Natural killer cell (primary cell): ENCODE measurements around the gene VPS35L. TPM values are rescaled to one million over a fixed set of nuclear protein-coding genes. Genes with fewer than 3 reads are reported as not detected.

Experiments
- ATAC-seq, 3 donors: fragments of 150-1000 bp in 2 of 3; fragments of 200-7000 bp in 1 of 3; cut with Tn5 transposase; 1 replicate in 1 of 3; 2 replicates in 2 of 3; pipeline ENCODE4 v1.10.0; 2021; ENCODE audit warnings: mild to moderate bottlenecking in 2 of 3, moderate library complexity in 2 of 3
- DNase-seq, 2 donors: peaks; one replicate each; pipeline versions ENCODE4 v3.0.0 to v3.0.0-alpha.2; 2013 to 2021; ENCODE audit warnings: mixed read lengths in 1 of 2
- H3K27ac ChIP-seq: one replicate; pipeline ENCODE4 v1.5.1; 2013; ENCODE audit warnings: mild to moderate bottlenecking, low read length
- H3K27me3 ChIP-seq: one replicate; pipeline ENCODE4 v1.6.1; 2013; ENCODE audit warnings: low read length; ENCODE audit not compliant: control insufficient read depth, insufficient read depth
- H3K36me3 ChIP-seq: one replicate; pipeline ENCODE4 v1.6.1; 2013; ENCODE audit warnings: low read length; ENCODE audit not compliant: control insufficient read depth, insufficient read depth
- H3K4me1 ChIP-seq: one replicate; pipeline ENCODE4 v1.6.1; 2013; ENCODE audit warnings: low read length; ENCODE audit not compliant: control insufficient read depth, insufficient read depth
- H3K4me3 ChIP-seq: one replicate; pipeline ENCODE4 v1.5.1; 2013; ENCODE audit warnings: low read length
- H3K9me3 ChIP-seq: one replicate; pipeline ENCODE4 v1.6.1; 2013; ENCODE audit warnings: low read length; ENCODE audit not compliant: control insufficient read depth, insufficient read depth
- H3K27ac Mint-ChIP-seq, 2 donors: one replicate each; pipeline ENCODE4 v1.8.0; 2022; ENCODE audit warnings: mild to moderate bottlenecking in 2 of 2, mixed read lengths in 2 of 2, moderate library complexity in 1 of 2
- H3K27me3 Mint-ChIP-seq, 2 donors: one replicate each; pipeline ENCODE4 v1.8.0; 2022; ENCODE audit warnings: low read depth in 2 of 2, mixed read lengths in 2 of 2
- H3K36me3 Mint-ChIP-seq: one replicate; pipeline ENCODE4 v1.8.0; 2022; ENCODE audit warnings: mixed read lengths
- H3K4me1 Mint-ChIP-seq, 2 donors: one replicate each; pipeline ENCODE4 v1.8.0; 2022; ENCODE audit warnings: mixed read lengths in 2 of 2
- H3K4me3 Mint-ChIP-seq: one replicate; pipeline ENCODE4 v1.8.0; 2022; ENCODE audit warnings: mild to moderate bottlenecking, moderate library complexity, mixed read lengths
- H3K9me3 Mint-ChIP-seq, 2 donors: one replicate each; pipeline ENCODE4 v1.8.0; 2022; ENCODE audit warnings: mixed read lengths in 2 of 2
- CTCF ChIP-seq: fragments of 200-600 bp; IDR thresholded peaks from one replicate; pipeline ENCODE4 v1.8.0; 2022; ENCODE audit warnings: antibody characterized with exemption
- WGBS: methylation state at CpG from one replicate; pipeline ENCODE4 v1.1.7; 2013; ENCODE audit warnings: missing lambda C conversion rate; ENCODE audit not compliant: insufficient coverage; 5-methylcytosine and 5-hydroxymethylcytosine counted together
- intact Hi-C: fragments of 100-400 bp; cut with micrococcal nuclease; formaldehyde crosslinking; loops from one replicate; pipeline ENCODE4 v1.14.2; 2022
- total RNA-seq, 4 donors: library from RNA; stranded (reverse); fragments of 120-200 nt in 1 of 4; gene quantifications; one replicate each; pipeline versions ENCODE4 v1.2.3 to v1.2.4, GENCODE V29; 2013 to 2022

The VPS35L gene
- total RNA-seq, 3 donors from 2014 or later (not counting 1 experiment from before 2014, with no cell fraction given), result 37.4 to 53.5 (median 44.4) TPM

GRCh38 chr16:19741354-19741753 lies 185.9 kb downstream of the VPS35L start:
- intact Hi-C loops, result no loop called here

GRCh38 chr16:19743816-19744159 lies 188.3 kb downstream of the VPS35L start:
- H3K27me3 ChIP-seq, result no peaks in the 10 kb centered on the region
- Mint-ChIP-seq H3K27me3 (peaks cover 10 to 17% of the 10 kb centered on the region in 2 donors), H3K36me3 (no peaks in the 10 kb centered on the region), H3K4me3 (no peak overlapping the region), H3K4me1 (no peaks in the 10 kb centered on the region), H3K9me3 (no peaks in the 10 kb centered on the region), H3K27ac (no peak overlapping the region)
- DNase-seq, result no peak
- no peaks in the 10 kb centered on the region for H3K9me3 ChIP-seq
- no peak overlapping the region for H3K4me3 ChIP-seq
- H3K4me1 ChIP-seq, result no peaks in the 10 kb centered on the region
- TF ChIP-seq CTCF, result no peak
- H3K27ac ChIP-seq, result no peak overlapping the region
- no peak for ATAC-seq
- H3K36me3 ChIP-seq, result no peaks in the 10 kb centered on the region
- intact Hi-C loops, result no loop called here

More at GRCh38 chr16:19741354-19741753, 185.9 kb downstream of the VPS35L start:
- H3K36me3 ChIP-seq, result no peaks in the 10 kb centered on the region
- DNase-seq, result no peak
- no peaks in the 10 kb centered on the region for H3K4me1 ChIP-seq
- H3K4me1 Mint-ChIP-seq, result no peaks in the 10 kb centered on the region
- no peak overlapping the region for H3K27ac Mint-ChIP-seq
- no peak for TF ChIP-seq CTCF
- no peak overlapping the region for H3K4me3 Mint-ChIP-seq
- no peak overlapping the region for H3K27ac ChIP-seq
- H3K4me3 ChIP-seq, result no peak overlapping the region
- H3K27me3 ChIP-seq, result no peaks in the 10 kb centered on the region
- no peaks in the 10 kb centered on the region for H3K9me3 ChIP-seq
- no peaks in the 10 kb centered on the region for H3K9me3 Mint-ChIP-seq
- no peak for ATAC-seq
- peaks cover 8 to 26% of the 10 kb centered on the region in 2 donors for H3K27me3 Mint-ChIP-seq
- no peaks in the 10 kb centered on the region for H3K36me3 Mint-ChIP-seq
- WGBS, result 100% methylated on average over 1 of the region's 1 CpG

GRCh38 chr16:19744670-19745069 lies 189.2 kb downstream of the VPS35L start:
- intact Hi-C loops, result no loop called here
- WGBS, result 89% methylated on average over 2 of the region's 3 CpGs
- no peak overlapping the region for H3K27ac Mint-ChIP-seq
- no peaks in the 10 kb centered on the region for H3K36me3 Mint-ChIP-seq
- H3K4me3 Mint-ChIP-seq, result no peak overlapping the region
- H3K9me3 ChIP-seq, result no peaks in the 10 kb centered on the region
- no peak overlapping the region for H3K4me3 ChIP-seq
- H3K4me1 Mint-ChIP-seq, result no peaks in the 10 kb centered on the region
- ATAC-seq, result no peak
- H3K27me3 Mint-ChIP-seq, result peaks cover 8 to 10% of the 10 kb centered on the region in 2 donors
- no peaks in the 10 kb centered on the region for H3K36me3 ChIP-seq
- no peak for DNase-seq
- H3K4me1 ChIP-seq, result no peaks in the 10 kb centered on the region
- H3K27ac ChIP-seq, result no peak overlapping the region
- no peaks in the 10 kb centered on the region for H3K27me3 ChIP-seq
- TF ChIP-seq CTCF, result no peak
- no peaks in the 10 kb centered on the region for H3K9me3 Mint-ChIP-seq

- peaks cover under 1 to 4% of the 10 kb centered on the region in 2 donors for H3K27me3 Mint-ChIP-seq
Observed at GRCh38 chr16:19745286-19746010, 189.9 kb downstream of the VPS35L start.

More at GRCh38 chr16:19745286-19746010, 189.9 kb downstream of the VPS35L start:
- intact Hi-C loops, result no loop called here
- Mint-ChIP-seq H3K36me3 (no peaks in the 10 kb centered on the region), H3K4me1 (no peaks in the 10 kb centered on the region), H3K27ac (no peak overlapping the region), H3K9me3 (no peaks in the 10 kb centered on the region), H3K4me3 (no peak overlapping the region)
- Histone ChIP-seq H3K4me3 (no peak overlapping the region), H3K27me3 (no peaks in the 10 kb centered on the region), H3K4me1 (no peaks in the 10 kb centered on the region), H3K36me3 (no peaks in the 10 kb centered on the region), H3K9me3 (no peaks in the 10 kb centered on the region), H3K27ac (no peak overlapping the region)
- WGBS, result 91% methylated on average over 9 of the region's 9 CpGs
- TF ChIP-seq CTCF, result no peak
- DNase-seq (no peak), ATAC-seq (no peak)
